GM18505 (cell line): ENCODE data around the gene RPP30.
A peak's percentile ranks its signal among the peaks of the same experiment; 100 is the strongest.
"Not testable (repeated sequence)": the region's sequence is repeated elsewhere in the genome, so short reads cannot be mapped to it uniquely, and the experiment has no call there.

Source experiments
- ATAC-seq: cut with Tn5 transposase; IDR thresholded peaks from one replicate; pipeline ENCODE4 v1.9.1; 2021; ENCODE audit not compliant: unreplicated experiment
- POLR2A ChIP-seq: IDR thresholded peaks from 4 replicates; pipeline ENCODE4 v1.6.1; 2011; ENCODE audit warnings: borderline replicate concordance; ENCODE audit not compliant: insufficient read depth, insufficient read length; ENCODE audit errors: extremely low read depth

The RPP30 gene

DNA sequence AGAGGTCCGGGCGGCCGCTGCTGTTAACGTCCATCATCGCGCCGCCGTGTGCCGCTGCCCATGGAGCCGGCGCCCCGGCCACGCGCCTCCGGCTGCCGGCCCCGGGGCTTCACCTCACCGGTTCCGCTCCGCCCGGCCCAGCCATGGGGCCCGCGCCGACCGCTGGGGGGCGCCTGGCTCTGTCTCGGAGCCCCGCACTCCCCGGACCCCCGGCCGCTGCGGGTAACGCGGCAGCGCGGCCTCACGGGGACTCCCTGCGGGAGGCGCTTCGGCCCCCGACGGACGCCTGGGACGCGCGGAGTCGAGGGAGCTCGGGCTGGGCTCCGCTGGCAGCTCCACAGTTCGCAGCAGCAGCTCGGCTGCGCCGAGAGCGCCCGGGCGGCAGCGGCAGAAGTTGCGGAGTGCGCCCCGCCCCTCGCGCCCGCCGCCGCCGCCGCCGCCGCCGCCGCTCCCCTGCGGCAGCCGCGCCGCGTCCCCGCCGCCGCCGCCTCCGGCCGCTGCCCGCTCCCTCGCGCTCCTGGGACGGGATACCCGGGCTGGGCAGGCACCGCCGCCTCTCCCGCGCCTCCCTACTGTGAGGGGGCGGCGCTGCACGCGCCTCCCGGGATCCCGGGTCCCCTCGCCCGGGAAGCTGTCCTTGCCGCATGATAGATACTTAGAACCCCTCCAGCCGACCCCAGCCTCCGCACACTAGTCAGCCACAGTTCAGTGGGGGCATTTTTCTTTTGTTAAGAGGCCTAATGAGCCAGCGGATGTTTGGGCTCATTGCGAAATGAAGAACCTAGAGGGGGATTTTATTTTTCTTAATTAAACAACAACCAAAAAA lies 13.9 kb upstream of the RPP30 start, which contains the start of gene HTR7:
TSS of gene HTR7 (minus strand) at position 405 of the 826 bp plus-strand sequence. CDS start at position 37, 368 bp downstream.
- TF ChIP-seq POLR2A: no peak
- peak; percentile 77 for ATAC-seq

DNA sequence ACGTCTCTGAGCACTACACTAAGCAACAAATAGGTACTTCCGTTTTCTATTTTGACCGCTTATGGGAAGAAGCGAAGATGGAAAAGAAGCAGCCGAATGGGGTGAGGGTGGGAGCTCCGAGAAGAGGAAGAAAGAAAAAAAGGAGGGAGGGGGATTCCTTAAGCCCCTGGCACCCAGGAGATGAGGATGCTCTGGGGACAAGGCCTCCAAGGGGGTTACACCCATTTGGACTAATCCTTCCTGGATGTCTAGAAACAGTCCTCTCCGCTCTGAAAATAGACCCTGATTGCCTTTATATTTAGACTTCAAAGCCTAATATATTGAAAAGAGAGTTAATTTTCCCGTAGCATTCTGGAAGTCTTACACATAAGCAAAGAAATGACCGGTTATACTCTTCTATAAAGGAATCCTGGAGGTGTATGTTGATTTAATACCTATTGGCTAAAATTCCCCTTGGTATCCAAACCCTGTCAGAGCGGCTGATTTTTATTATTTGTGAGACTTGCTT lies 13.3 kb upstream of the RPP30 start:
- ATAC-seq: no peak
- no peak for TF ChIP-seq POLR2A

DNA sequence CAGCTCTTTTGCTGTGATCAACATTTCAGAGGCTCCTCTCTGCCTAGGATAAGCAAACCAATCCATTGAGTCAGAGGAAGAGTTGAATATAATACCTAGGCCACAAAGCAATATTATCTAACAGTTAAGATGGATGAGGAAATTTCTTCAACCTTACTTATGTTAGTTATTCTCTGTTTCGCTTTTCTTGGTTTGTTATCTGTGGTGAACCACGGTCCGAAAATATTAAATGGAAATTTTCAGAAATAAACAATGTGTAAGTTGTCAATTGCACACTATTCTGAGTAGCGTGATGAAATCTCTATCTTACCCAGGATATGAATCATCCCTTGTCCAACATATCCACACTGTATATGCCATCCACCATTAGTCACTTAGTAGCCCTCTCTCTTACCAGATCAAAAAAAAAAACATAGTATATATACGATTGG lies 12.4 kb upstream of the RPP30 start:
- no peak for TF ChIP-seq POLR2A
- no peak for ATAC-seq

DNA sequence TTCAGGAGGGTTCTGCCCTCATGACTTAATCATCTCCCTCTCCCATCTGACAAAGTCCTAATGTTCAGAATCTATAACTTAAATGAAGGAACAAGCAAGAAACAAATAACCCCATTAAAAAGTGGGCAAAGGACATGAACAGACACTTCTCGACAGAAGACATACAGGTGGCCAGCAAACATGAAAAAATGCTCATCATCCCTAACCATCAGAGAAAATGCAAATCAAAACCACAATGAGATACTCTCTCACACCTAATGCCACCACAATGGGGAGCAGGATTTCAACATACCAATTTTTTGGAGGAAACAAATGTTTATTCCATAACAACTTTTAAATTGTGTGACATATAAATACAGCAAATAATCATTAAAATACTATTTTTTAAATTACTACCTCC lies 11.0 kb upstream of the RPP30 start:
- TF ChIP-seq POLR2A: no peak
- ATAC-seq: no peak

DNA sequence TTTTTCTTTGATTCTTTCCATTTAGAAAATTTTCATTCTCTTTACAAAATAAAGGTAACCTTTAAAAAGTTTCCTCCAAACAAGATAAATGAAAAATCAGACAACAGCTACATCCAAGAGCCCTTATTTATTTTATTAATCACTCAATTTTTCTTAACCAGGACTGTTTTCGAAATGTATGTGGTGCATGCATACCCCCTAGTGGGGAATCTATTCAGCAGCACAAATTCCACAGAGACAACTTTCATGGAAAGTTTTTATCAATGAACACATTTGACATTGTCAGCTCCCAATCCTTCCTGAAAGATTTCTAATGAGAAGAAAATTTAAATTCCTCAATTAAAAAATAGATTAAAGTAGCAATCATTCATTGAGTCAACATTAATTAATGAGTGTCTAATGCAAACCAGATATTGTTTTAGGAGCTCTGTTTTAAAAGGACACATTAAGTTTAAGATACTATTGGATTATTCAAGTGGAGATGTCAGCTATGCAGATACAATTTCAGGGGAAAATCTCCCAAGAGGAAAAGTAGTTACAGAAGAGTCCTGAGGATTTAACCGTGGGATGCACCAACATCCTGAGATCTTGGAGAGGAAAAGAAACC lies 8.8 kb upstream of the RPP30 start:
- no peak for TF ChIP-seq POLR2A
- no peak for ATAC-seq

DNA sequence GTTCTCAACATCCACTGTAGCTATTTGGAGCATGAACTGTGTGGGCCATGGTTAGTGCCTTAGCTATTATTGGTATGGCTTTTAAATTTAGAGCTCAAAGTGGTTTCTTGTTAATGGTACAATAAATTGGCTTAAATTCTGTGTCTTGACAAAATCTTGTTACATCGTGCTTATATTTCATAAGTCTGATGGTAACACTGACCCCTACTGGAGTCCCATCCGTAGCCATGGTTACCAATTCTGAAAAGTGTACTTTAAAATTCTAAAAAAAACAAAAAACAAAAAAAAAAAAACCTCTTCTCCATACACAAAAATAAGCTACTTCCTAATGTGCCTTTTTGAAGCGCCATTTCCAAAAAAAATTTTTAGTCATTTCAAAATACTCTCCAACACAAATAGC lies 6.4 kb upstream of the RPP30 start:
- TF ChIP-seq POLR2A: no peak
- no peak for ATAC-seq

DNA sequence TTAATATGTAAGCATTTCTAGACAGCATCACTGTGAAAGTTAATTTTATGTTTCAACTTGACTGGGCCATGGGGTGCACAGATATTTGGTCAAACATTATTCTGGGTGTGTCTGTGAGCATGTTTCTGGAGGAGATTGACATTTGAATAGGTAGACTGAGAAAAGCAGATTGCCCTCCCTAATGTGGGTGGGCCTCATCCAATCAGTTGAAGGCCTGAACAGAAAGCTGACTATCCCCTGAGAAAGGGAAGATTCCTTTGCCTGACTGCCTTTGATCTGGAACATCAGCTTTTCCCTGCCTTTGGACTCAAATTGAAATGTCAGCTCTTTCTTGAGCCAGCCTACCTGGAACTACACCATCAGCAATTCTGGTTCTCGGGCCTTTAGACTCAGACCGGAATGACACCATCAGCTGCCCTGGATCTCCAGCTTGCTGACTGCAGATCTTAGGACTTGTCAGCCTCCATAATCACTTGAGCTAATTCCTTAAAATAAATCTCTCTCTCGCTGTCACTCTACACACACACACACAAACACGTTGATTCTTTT lies 5.7 kb upstream of the RPP30 start:
- no peak for ATAC-seq
- TF ChIP-seq POLR2A: no peak

DNA sequence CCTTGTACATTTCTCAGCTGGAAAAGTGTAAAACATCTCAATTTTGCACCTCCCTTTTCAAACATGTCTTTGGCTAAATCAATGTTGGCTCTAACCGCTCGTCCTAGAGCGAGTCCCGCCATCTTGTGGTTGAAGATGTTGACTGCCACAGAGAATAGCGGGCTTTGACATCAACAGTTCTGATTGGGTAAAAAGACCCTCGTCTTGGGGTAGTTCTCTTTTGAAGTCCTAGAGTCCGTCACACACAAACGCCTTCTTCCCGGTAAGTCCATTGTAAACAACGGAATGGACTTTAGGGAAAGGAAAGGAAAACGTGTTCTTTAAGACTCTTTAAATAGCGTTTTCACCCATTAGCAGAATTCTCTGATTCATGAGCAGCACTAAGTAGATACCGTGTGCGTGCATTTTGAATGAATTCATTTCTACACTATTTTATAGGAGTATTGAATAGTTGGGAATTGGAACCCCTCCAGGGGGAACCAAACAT lies 452 bp upstream of the RPP30 start:
- no peak for TF ChIP-seq POLR2A
- peak; percentile 33 for ATAC-seq

DNA sequence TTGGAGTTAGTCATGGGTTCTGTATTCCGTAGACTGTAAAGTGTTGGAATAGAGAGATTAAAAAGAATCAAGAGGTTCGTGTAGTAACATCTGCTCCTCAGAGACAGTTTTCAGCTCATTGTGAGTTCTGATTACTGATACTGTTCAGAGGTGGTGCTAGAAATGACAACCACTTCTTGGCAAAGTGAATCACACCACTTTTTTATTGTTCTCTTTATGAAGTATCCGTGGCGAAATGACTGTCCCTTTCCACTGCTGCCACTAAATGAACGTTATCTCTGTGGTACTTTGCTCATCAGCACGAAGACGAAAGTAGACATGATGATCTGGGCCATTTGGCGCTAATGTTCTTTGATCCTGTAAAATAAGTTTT lies 860 bp downstream of the RPP30 start:
- ATAC-seq: peak; percentile 7
- no peak for TF ChIP-seq POLR2A

DNA sequence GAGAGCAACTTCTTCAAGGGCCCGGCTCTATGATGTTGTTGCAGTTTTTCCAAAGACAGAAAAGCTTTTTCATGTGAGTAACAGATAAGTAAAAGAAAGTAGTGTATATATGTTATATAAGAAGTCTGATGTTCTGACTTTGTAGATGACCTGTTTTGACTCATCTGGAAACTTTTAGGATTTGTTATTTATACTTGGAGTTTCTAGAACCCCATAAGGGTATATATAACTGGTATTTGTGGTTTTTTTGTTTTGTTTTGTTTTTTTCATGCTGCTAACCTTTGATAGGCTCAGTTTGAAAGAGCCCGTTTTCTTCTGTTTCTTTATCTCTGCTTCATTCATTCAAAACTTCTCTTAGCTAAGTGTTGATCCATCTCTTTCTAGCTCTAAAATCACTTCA lies 7.3 kb downstream of the RPP30 start:
- ATAC-seq: no peak
- TF ChIP-seq POLR2A: no peak

DNA sequence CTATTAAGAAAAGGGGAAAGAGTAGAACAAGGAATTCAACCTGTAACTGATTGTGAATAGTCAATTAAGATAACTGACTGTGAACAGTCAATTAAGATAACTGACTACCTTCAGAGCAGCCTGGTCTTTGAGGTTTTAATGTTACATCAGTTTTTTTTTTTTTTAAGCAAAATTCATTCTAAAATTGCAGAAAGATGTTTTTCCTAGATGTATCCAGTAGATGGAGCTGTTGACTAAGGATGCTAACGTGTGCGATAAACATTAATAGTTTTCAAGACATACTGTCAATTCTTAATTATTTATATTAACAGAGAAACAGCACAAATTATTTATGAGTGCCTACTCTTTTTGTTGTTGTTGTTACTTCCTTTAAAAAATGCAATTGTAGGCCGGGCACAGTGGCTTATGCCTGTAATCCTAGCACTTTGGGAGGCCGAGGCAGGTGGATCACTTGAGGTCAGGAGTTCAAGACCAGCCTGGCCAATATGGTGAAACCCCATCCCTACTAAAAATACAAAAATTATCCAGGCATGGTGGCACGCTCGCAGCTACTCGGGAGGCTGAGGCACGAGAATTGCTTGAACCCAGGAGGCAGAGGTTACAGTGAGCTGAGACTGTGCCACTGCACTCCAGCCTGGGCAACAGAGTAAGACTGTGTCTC lies 8.4 kb downstream of the RPP30 start:
- ATAC-seq: not testable (repeated sequence)

DNA sequence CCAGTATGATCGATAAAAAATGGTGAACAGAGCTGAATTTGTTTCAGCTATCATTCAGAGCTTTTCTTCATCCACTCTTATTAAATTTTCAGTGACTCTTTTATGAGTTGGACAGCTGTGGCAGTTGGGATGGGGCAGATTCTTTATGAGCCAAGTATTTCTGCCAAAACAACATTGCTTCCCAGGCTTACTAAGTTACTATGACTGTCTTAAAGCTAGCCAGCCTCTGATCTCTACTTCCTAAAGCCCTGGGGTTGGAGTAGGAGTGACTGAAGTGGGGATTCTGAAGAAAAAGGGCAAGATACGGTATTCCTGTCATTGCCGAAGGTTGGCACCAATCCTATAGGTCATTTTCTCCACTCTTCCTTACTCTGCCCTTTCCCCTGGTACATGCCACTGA lies 12.7 kb downstream of the RPP30 start:
- ATAC-seq: no peak
- TF ChIP-seq POLR2A: no peak

DNA sequence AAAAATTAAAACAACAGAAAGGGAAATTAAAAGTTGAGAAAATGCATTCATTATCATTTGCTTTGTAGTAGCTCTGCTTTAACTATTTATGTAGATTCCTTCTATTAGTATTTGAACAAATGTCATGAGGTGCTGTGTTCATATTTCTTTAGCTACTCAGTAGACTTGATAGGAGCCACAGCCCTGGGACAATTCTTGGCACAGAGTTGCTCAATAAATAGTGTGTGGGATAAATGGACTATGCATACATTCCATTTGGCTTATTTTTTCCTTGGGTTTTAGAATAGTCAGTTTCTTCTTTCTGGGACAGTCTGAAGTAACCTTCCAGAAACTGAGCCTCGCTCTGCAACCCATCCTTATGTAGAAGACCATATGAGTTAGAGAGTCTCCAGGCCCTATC lies 13.4 kb downstream of the RPP30 start:
- no peak for TF ChIP-seq POLR2A
- ATAC-seq: no peak
